Measurements from ENCODE around the gene TEAD1.
A peak's percentile ranks its signal among the peaks of the same experiment; 100 is the strongest.
"Not testable (repeated sequence)": the region's sequence is repeated elsewhere in the genome, so short reads cannot be mapped to it uniquely, and the experiment has no call there.

The TEAD1 gene

DNA sequence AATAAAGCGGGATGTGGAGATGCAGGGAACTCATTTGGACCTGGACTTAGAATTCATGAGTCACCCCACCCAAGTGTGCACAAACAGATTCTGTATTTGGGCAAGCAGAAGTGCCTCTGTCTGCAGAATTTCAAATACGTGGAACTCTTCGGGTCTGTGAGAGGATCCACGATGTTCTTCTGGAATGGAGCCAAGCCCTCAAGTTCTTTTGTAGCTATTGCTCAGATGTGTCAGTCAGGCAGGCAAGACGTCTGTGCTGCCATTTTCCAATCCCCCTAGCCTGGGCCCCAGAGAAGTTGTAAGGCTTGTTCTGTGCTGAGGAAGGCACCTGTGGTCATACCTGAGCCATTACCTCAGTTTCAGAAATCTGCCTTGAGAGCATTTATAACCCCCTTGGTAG, 202.1 kb downstream of the TEAD1 start:
- DNase-seq: no peak

- no peak for DNase-seq
Observed at GRCh38 chr11:12876988-12877387, 202.8 kb downstream of the TEAD1 start.

GRCh38 chr11:12877508-12877907, 203.3 kb downstream of the TEAD1 start:
- not testable (repeated sequence) for DNase-seq

DNA sequence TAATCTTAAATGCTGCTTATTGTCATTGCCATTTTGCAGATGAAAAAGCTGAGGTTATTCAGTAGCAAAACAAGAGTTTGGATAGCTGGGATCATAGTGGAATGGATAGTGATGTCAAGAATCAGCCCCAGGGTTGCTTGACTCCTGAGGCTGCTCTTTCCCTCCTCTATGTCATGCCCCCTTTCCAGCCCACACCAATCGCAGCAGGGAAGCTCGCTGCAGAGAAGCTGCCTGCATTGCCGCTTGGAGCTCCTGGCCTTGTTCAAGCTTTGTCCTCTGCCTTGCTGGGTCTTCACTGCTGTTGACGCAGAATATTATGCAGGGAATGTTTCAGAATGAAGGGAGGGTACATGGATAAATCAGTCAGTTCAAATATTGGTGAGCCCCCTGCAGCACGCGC, 206.1 kb downstream of the TEAD1 start:
- DNase-seq: no peak

DNA sequence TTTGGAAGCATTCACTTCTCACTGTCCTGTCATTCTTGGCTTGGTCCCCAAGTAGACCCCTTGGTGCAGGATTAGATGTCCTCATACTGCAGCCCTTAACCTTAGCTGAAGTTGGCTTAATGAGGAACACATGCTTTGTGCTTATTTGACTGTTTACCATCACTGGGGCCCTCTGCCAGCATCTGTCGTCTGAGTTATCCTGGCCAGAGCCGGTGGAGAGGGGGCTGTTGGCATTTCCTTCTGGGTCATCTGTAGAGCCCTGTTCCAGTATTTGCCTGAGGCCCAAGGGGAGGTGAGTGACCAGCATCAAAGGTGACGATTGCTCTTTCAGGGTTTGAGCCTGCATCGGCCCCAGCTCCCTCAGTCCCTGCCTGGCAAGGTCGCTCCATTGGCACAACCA, 208.4 kb downstream of the TEAD1 start:
- DNase-seq: no peak

- DNase-seq: no peak
Observed at GRCh38 chr11:12884751-12885318, 210.6 kb downstream of the TEAD1 start.

- DNase-seq: no peak
Observed at GRCh38 chr11:12885717-12886239, 211.6 kb downstream of the TEAD1 start.

DNA sequence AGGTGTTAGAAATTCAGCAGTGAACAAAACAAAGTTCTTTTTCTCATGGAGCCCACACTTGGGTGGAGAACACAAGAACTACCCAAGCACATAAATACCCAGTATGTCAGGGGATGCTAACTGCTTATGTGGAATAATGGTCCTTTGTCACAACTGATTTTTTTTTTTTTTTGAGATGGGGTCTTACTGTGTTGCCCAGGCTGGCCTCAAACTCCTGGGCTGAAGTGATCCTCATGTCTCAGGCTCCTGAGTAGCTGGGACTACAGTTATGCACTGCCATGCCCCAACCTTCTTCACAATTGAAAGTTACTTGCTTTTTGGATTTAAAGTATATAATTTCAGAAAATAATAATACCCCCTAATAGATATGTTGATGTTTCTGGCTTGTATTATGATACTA, 212.3 kb downstream of the TEAD1 start:
- no peak for DNase-seq

GRCh38 chr11:12888525-12889158, 214.4 kb downstream of the TEAD1 start:
- peak; percentile 71 for DNase-seq

DNA sequence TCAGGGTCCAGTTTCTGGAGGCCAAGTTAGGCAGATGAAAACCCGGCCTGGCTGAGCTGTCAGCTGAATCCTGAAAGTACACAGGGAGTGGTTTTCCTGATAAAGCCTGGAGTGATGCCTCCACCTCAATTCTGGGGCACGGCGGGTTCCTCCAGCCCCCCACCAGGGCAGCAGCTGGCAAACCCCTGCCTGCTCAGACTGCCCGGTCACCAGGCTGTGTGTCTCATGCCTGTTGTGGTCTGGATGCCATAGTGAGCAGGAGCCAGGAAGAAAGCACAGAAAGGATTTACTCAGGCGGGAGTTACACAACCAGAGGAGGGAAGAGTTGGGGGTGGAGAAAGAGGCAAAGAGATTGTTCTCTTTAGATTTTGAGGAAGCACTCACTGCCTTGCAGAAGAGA, 215.0 kb downstream of the TEAD1 start:
- DNase-seq: peak; percentile 74

DNA sequence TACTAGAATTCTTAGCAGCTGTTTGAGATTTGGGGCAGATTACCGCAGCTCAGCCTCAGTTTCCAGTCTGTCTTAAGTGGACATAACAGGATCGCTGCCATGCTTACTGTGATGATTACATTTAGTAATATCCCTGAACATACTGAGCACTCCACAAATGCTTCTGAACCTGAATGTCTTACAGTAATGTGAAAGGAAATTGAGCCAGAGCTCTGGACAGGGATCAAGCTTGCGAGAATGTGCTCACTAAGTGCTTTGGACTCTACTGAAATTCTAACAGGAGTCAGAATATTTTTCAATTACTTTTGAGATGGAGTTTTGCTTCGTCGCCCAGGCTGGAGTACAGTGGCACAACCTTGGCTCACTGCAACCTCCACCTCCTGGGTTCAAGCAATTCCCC, 216.3 kb downstream of the TEAD1 start:
- no peak for DNase-seq

DNA sequence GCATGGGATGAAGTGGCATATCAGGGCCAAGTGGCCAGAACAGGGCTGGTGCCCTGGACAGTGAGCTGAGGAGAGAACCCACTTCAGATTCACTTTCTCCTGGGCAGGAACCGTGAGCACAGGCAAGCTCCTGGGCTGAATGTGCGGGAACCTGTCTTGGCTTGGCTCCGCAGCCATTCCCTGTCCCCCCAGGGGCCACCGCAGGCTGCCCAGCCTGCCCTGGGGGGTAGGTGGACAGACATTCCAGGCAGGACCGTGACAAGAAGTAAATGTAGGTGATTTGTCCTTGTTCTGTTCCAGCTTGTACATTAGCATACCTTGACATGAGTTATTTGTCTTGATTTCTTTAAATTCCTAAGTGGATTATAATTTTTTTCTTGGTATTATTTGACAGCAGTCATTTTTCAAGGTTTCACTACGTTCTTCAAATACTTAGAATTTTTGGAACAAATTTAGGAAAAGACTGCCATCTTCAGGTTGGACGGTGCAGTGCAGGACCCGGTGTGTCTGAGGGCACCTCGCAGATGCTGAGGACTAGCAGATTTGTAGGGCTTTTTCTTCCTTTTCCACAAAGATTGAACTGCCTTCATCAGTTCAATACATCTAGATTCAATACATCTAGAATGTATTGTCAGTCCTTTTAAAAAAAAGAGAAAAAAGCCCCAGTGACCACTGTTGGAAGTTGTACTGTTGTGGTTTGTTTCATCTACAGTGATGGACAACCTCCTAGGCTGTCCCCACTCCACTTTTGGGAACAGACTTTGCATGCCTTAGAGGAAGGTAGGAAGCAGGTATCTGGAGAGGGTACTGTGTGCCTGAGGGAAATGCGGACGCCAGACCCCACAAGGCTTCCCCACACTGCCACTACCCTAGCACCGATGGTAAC, 219.8 kb downstream of the TEAD1 start:
- DNase-seq: peak; percentile 37

DNA sequence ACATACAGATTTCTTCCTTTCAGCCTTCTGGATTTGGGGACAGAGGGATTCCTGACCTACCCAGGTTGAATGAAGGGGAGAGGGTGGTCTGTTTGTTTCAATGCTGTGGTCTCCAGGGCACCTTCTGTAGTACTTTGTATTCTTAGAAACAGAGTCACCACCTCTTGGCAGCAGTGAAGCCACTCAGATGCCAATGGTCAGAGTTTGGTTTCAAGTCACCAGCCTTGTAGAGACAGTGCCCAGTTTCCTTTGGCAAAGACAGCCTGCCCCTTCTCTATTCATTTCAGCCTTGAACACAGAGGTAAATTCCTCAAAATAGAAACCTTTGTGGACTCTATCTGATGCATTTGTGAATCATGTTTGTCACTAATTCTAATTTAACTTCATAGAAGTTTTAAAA, 223.2 kb downstream of the TEAD1 start:
- no peak for DNase-seq

DNA sequence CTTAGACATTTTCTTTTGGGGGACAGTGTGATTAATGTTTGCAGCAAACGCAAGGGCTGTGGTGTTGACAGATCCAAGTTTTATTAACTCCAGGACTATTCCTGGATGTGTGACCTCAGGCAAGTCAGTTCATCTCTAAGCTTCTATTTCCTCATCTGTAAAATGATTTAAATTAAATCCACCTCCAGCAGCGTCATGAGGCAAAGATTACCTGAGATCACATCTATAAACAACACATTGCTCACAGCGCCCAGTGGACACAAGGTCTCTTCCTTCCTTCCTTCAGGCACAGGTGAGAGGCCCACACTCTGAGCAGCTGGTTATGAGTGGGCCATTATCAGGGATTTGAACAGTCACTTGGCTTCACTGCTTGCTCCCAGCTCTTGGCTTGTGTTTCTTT, 223.6 kb downstream of the TEAD1 start:
- DNase-seq: no peak

DNA sequence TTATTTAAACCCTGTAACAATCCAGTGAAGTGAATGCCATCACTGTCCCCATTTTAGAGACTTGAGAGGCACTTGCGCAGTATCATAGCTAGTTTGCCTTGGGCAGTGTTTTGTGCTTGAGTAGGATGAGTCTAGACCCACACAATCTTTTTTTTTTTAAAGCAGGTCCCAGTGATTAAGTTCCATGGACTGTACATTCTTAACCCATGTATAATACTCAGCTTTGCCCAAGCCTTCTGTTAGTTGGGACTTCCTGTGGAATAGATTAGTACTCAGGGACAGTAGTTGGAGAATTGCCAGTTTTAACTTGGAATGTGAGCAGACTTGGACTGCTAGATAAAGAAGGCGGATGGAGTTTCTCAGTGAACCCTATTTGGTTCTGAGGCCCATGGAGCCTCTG, 226.3 kb downstream of the TEAD1 start:
- peak; percentile 96 for DNase-seq

DNA sequence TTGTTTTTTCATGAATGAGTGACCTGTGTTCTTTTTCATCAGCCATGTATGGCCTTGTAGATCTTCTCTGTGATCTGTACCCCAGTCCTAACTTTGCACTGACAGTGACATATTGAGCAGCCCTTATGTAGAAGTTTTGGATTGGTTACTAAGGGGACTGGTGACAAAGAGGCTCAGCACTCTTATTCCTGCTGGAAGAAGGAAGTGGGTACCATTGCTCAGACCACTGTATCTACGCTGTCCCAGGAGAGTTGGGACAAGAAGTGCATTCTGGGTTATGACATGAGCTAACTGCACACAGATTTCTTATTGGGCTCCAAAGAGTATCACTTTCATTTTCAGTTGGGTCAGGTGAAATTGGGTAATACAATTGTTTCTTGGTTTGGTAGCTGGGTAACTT, 227.1 kb downstream of the TEAD1 start:
- no peak for DNase-seq

GRCh38 chr11:12901874-12902481, 227.8 kb downstream of the TEAD1 start:
- no peak for DNase-seq

GRCh38 chr11:12902791-12903486, 228.7 kb downstream of the TEAD1 start:
- DNase-seq: no peak

GRCh38 chr11:12905435-12905834, 231.2 kb downstream of the TEAD1 start:
- no peak for DNase-seq

- no peak for DNase-seq
Observed at GRCh38 chr11:12906501-12906900, 232.3 kb downstream of the TEAD1 start.

- no peak for DNase-seq
Observed at GRCh38 chr11:12909879-12910278, 235.7 kb downstream of the TEAD1 start.

GRCh38 chr11:12914400-12914912, 240.2 kb downstream of the TEAD1 start:
- no peak for DNase-seq

- no peak for DNase-seq
Observed at GRCh38 chr11:12915093-12915492, 240.9 kb downstream of the TEAD1 start.
